Measurements from ENCODE around the gene OSBPL8.

DNA sequence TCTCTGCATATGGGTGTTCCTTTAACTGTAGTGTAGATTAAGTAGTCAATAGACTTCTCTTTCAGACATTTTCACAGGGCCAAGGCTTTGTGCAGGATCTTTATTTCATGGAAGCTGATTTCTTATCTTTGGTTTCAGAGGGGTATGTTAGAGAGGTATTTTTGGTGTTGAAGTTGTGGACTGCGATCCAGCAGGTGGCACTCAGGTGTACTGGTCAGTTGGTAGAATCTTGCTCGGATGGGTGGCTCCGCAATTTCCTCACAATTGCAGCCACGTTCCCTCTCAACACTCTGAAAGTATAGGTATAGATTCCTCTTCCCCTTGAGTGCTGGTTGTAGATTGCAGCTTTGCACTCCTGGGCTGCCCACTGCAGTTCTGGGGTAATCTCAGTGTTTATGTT is 44.3 kb downstream of the OSBPL8 start:
- TF ChIP-seq, protein P1, sequence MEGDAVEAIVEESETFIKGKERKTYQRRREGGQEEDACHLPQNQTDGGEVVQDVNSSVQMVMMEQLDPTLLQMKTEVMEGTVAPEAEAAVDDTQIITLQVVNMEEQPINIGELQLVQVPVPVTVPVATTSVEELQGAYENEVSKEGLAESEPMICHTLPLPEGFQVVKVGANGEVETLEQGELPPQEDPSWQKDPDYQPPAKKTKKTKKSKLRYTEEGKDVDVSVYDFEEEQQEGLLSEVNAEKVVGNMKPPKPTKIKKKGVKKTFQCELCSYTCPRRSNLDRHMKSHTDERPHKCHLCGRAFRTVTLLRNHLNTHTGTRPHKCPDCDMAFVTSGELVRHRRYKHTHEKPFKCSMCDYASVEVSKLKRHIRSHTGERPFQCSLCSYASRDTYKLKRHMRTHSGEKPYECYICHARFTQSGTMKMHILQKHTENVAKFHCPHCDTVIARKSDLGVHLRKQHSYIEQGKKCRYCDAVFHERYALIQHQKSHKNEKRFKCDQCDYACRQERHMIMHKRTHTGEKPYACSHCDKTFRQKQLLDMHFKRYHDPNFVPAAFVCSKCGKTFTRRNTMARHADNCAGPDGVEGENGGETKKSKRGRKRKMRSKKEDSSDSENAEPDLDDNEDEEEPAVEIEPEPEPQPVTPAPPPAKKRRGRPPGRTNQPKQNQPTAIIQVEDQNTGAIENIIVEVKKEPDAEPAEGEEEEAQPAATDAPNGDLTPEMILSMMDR (conservative IDR thresholded peaks at IDR 0.05 in 1 of 2, IDR thresholded peaks at IDR 0.05 in 1 of 2; ENCODE audit: low read depth in 1 of 2, low read length in 2 of 2), result no peak
- TF ChIP-seq EZH2 (IDR thresholded peaks at IDR 0.05; ENCODE audit: low read length, missing control alignments), result no peak
